ENCODE data around the gene SETD5. TPM values are rescaled to one million over a fixed set of nuclear protein-coding genes. Genes with fewer than 3 reads are reported as not detected.

Gene SETD5
- total RNA-seq, 1 donor from 2014 or later = 198 TPM

DNA sequence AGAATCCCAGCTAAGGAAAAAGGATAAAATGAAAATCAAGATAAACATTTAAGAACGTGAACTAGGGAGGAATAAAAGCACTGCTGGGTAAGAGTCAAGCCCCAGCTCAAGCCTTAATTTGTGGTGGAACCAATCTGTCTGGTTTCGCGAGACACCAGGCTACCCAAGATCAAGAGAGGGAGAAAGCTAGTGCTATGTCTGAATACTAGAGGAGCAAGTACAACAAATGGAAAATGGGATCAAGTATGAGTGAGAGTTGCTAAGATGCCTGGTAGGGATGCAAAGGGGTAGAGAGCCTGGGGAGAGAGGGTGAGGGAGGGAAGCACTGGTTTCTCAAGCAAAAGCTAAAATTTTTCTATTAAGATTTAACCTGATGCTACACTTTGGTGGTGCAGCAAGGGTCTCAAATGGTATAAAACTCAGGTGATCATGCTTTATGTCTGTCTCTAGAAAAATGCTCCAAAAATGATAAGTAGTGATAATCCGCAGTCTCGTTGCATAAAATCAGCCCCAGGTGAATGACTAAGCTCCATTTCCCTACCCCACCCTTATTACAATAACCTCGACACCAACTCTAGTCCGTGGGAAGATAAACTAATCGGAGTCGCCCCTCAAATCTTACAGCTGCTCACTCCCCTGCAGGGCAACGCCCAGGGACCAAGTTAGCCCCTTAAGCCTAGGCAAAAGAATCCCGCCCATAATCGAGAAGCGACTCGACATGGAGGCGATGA, 1.7 kb upstream of the SETD5 start:
- Histone ChIP-seq H4K20me1 (ENCODE audit: low read depth) (peaks cover 84% of the 10 kb centered on the region), H3K36me3 (peaks cover 19% of the 10 kb centered on the region), H3K4me2 (peak overlapping the region; percentile 79), H3K4me3 (peak overlapping the region; percentile 77), H3K9me3 (ENCODE audit: low read depth) (no peaks in the 10 kb centered on the region), H3K27ac (peak overlapping the region; percentile 100), H2AFZ (replicated peaks) (peak overlapping the region; percentile 21), H3K79me2 (ENCODE audit: low read depth) (peaks cover 89% of the 10 kb centered on the region), H3F3A (ENCODE audit: low read depth) (peaks cover 71% of the 10 kb centered on the region), H3K9ac (peak overlapping the region; percentile 88), H3K4me1 (peaks cover 24% of the 10 kb centered on the region), H3K27me3 (no peaks in the 10 kb centered on the region)
- Mint-ChIP-seq H3K4me1 (peaks cover 34% of the 10 kb centered on the region), H3K27ac (peak overlapping the region; percentile 95), H3K9me3 (no peaks in the 10 kb centered on the region), H3K27me3 (ENCODE audit: insufficient read depth, low read depth) (peaks cover 7% of the 10 kb centered on the region), H3K36me3 (peaks cover 11% of the 10 kb centered on the region), H3K4me3 (peak overlapping the region; percentile 91)
- no peak for DNase-seq (ENCODE audit: low spot score)
- TF ChIP-seq EZH2 (IDR thresholded peaks at IDR 0.05) (no peak), EZH2phosphoT487 (IDR thresholded peaks at IDR 0.05) (no peak)
- TF ChIP-seq, protein P1, sequence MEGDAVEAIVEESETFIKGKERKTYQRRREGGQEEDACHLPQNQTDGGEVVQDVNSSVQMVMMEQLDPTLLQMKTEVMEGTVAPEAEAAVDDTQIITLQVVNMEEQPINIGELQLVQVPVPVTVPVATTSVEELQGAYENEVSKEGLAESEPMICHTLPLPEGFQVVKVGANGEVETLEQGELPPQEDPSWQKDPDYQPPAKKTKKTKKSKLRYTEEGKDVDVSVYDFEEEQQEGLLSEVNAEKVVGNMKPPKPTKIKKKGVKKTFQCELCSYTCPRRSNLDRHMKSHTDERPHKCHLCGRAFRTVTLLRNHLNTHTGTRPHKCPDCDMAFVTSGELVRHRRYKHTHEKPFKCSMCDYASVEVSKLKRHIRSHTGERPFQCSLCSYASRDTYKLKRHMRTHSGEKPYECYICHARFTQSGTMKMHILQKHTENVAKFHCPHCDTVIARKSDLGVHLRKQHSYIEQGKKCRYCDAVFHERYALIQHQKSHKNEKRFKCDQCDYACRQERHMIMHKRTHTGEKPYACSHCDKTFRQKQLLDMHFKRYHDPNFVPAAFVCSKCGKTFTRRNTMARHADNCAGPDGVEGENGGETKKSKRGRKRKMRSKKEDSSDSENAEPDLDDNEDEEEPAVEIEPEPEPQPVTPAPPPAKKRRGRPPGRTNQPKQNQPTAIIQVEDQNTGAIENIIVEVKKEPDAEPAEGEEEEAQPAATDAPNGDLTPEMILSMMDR (IDR thresholded peaks at IDR 0.05) = no peak

DNA sequence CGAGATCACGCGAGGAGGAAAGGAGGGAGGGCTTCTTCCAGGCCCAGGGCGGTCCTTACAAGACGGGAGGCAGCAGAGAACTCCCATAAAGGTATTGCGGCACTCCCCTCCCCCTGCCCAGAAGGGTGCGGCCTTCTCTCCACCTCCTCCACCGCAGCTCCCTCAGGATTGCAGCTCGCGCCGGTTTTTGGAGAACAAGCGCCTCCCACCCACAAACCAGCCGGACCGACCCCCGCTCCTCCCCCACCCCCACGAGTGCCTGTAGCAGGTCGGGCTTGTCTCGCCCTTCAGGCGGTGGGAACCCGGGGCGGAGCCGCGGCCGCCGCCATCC, 1.1 kb upstream of the SETD5 start:
- Histone ChIP-seq H3F3A (ENCODE audit: low read depth) (peaks cover 71% of the 10 kb centered on the region), H4K20me1 (ENCODE audit: low read depth) (peaks cover 84% of the 10 kb centered on the region), H3K9ac (peak overlapping the region; percentile 88), H3K9me3 (ENCODE audit: low read depth) (no peaks in the 10 kb centered on the region), H3K4me1 (peaks cover 30% of the 10 kb centered on the region), H3K27me3 (no peaks in the 10 kb centered on the region), H2AFZ (replicated peaks) (peak overlapping the region; percentile 21), H3K4me3 (peak overlapping the region; percentile 77), H3K36me3 (peaks cover 19% of the 10 kb centered on the region), H3K4me2 (peak overlapping the region; percentile 79), H3K27ac (peak overlapping the region; percentile 100), H3K79me2 (ENCODE audit: low read depth) (peaks cover 89% of the 10 kb centered on the region)
- Mint-ChIP-seq H3K27ac (peak overlapping the region; percentile 95), H3K4me3 (peak overlapping the region; percentile 91), H3K36me3 (peaks cover 9% of the 10 kb centered on the region), H3K27me3 (ENCODE audit: insufficient read depth, low read depth) (peaks cover 7% of the 10 kb centered on the region), H3K4me1 (peaks cover 40% of the 10 kb centered on the region), H3K9me3 (no peaks in the 10 kb centered on the region)
- peak; percentile 93 for DNase-seq (ENCODE audit: low spot score)
- TF ChIP-seq EZH2 (IDR thresholded peaks at IDR 0.05) (no peak), EZH2phosphoT487 (IDR thresholded peaks at IDR 0.05) (no peak)
- TF ChIP-seq, protein P1 (IDR thresholded peaks at IDR 0.05) = no peak

DNA sequence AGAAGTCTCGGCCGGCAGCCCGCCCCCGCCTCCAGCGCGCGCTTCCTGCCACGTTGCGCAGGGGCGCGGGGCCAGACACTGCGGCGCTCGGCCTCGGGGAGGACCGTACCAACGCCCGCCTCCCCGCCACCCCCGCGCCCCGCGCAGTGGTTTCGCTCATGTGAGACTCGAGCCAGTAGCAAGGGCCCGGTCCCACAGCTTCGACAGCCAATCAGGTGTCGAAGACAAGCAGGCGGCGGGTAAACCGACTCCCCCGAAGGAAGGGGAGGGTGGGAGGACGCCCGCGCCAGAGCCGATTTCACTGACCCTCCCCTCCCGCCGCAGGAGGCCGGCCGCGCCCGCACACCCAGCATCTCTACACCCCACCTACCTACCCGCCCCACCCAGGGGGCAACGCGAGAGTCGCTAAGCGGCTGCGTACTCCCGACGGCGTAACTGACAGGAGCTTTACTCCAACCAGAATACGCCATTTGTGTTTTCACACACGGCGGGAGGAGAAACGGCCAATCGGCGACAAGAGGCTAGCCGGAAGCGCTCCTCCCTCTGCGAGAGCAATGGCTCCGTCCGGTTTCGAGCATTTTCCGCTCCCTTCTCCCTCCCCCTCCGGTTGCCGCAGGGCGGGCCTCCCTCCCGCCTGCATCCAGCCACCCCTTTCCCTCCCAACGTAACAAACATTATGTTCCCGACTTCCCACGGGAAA, 633 bp upstream of the SETD5 start:
- peaks cover 43% of the 10 kb centered on the region for H3K4me1 Mint-ChIP-seq
- H2AFZ ChIP-seq (replicated peaks) = peak overlapping the region; percentile 21
- DNase-seq (ENCODE audit: low spot score) = peak; percentile 99
- H3K79me2 ChIP-seq (ENCODE audit: low read depth) = peaks cover 89% of the 10 kb centered on the region
- peak overlapping the region; percentile 99 for H3K27ac Mint-ChIP-seq
- peak overlapping the region; percentile 95 for H3K4me3 Mint-ChIP-seq
- H3K27ac ChIP-seq = peak overlapping the region; percentile 100
- H3K9me3 ChIP-seq (ENCODE audit: low read depth) = no peaks in the 10 kb centered on the region
- H3K9me3 Mint-ChIP-seq = no peaks in the 10 kb centered on the region
- no peaks in the 10 kb centered on the region for H3K27me3 ChIP-seq
- peaks cover 5% of the 10 kb centered on the region for H3K36me3 Mint-ChIP-seq
- H3K4me2 ChIP-seq = peak overlapping the region; percentile 79
- peaks cover 7% of the 10 kb centered on the region for H3K27me3 Mint-ChIP-seq (ENCODE audit: insufficient read depth, low read depth)
- peak overlapping the region; percentile 96 for H3K9ac ChIP-seq
- H3K4me1 ChIP-seq = peaks cover 35% of the 10 kb centered on the region
- peaks cover 16% of the 10 kb centered on the region for H3K36me3 ChIP-seq
- peak overlapping the region; percentile 77 for H3K4me3 ChIP-seq
- TF ChIP-seq EZH2 (IDR thresholded peaks at IDR 0.05) (no peak), EZH2phosphoT487 (IDR thresholded peaks at IDR 0.05) (no peak)
- TF ChIP-seq, protein P1 (IDR thresholded peaks at IDR 0.05) = no peak
- H3F3A ChIP-seq (ENCODE audit: low read depth) = peaks cover 71% of the 10 kb centered on the region
- H4K20me1 ChIP-seq (ENCODE audit: low read depth) = peaks cover 84% of the 10 kb centered on the region

All from neural progenitor cell (in vitro differentiated cells).